HepG2 (cell line): ENCODE results near the gene MED13L. TPM values are rescaled to one million over a fixed set of nuclear protein-coding genes. Genes with fewer than 3 reads are reported as not detected.

Experiments
- ATAC-seq: fragments of 200-7000 bp; cut with Tn5 transposase; 3 replicates; pipeline ENCODE4 v1.9.1; 2020; ENCODE audit warnings: mild to moderate bottlenecking, moderate library complexity
- BruUV-seq: library from RNA; stranded (reverse); fragments of 400-500 nt; replicated peaks from 2 replicates; lab custom pipeline; 2021; lab: Mats Ljungman, UMichigan
- CTCF ChIA-PET: fragments of 300-600 bp; formaldehyde crosslinking; extraction: SDS; loops from one replicate; lab custom pipeline; 2021; ENCODE audit warnings: low total read pairs, inconsistent platforms, low intra/inter-chr PET ratio; lab: Yijun Ruan, JAX
- POLR2A ChIA-PET: fragments of 350-600 bp; sonication (Branson Sonifier 250); formaldehyde crosslinking; loops from one replicate; lab custom pipeline; 2020; ENCODE audit warnings: antibody characterized with exemption, inconsistent platforms; lab: Yijun Ruan, JAX
- DNase-seq: peaks from one replicate; pipeline ENCODE4 v3.0.0-alpha.2; 2015; ENCODE audit warnings: low spot score
- FAIRE-seq: peaks from 3 replicates; lab custom pipeline; 2011; peaks lifted over from hg19 to GRCh38; lab: Jason Lieb, UNC
- H2AFZ ChIP-seq: one replicate; pipeline ENCODE4 v1.6.1; 2011; ENCODE audit warnings: low read length, inconsistent platforms
- H3K27ac ChIP-seq: fragments of 300-600 bp; 3 replicates; pipeline ENCODE4 v1.8.0; 2011; ENCODE audit warnings: mixed run types, mild to moderate bottlenecking, mixed read lengths, low read length, inconsistent platforms; ENCODE audit not compliant: insufficient read depth; ENCODE audit errors: extremely low read length
- H3K27me3 ChIP-seq, 2 experiments: fragments of 200-600 bp in 1 of 2; 2 replicates in 1 of 2; 3 replicates in 1 of 2; pipeline versions ENCODE4 v1.6.0 to v1.8.0; 2011; ENCODE audit warnings: low read length in 2 of 2, mild to moderate bottlenecking in 2 of 2, moderate library complexity in 2 of 2, inconsistent platforms in 1 of 2; ENCODE audit not compliant: insufficient read depth in 2 of 2, control insufficient read depth in 1 of 2
- H3K36me3 ChIP-seq, 2 experiments: fragments of 200-600 bp in 1 of 2; replicated peaks in 1 of 2; 2 replicates in 1 of 2; 3 replicates in 1 of 2; pipeline versions ENCODE4 v1.5.1 to v1.8.0; 2011; ENCODE audit warnings: low read length in 2 of 2, inconsistent platforms in 1 of 2; ENCODE audit not compliant: insufficient read depth in 2 of 2, control insufficient read depth in 1 of 2
- H3K4me1 ChIP-seq: 2 replicates; pipeline ENCODE4 v1.5.1; 2012; ENCODE audit warnings: low read length, inconsistent platforms; ENCODE audit not compliant: insufficient read depth
- H3K4me2 ChIP-seq: 2 replicates; pipeline ENCODE4 v1.6.0; 2011; ENCODE audit warnings: low read depth, low read length, inconsistent platforms
- H3K4me3 ChIP-seq, 3 experiments: fragments of 200-600 bp in 1 of 3; sonication (generic), shearing (Covaris generic) in 1 of 3; replicated peaks in 1 of 3; 2 replicates each; pipeline ENCODE4 v1.5.1; 2011 to 2016; ENCODE audit warnings: low read length in 3 of 3, inconsistent platforms in 2 of 3, low read depth in 2 of 3, mild to moderate bottlenecking in 2 of 3, control low read depth in 1 of 3, mixed read lengths in 1 of 3; ENCODE audit not compliant: insufficient read depth in 1 of 3
- H3K79me2 ChIP-seq: one replicate; pipeline ENCODE4 v1.6.1; 2011; ENCODE audit warnings: low read length, inconsistent platforms; ENCODE audit not compliant: insufficient read depth
- H3K9ac ChIP-seq: 2 replicates; pipeline ENCODE4 v1.6.0; 2011; ENCODE audit warnings: mild to moderate bottlenecking, low read depth, low read length, inconsistent platforms; ENCODE audit not compliant: insufficient read depth
- H3K9me3 ChIP-seq: 2 replicates; pipeline ENCODE4 v1.5.1; 2012; ENCODE audit warnings: mild to moderate bottlenecking, low read length
- H4K20me1 ChIP-seq: 2 replicates; pipeline ENCODE4 v1.6.0; 2011; ENCODE audit warnings: inconsistent platforms, mild to moderate bottlenecking, low read length, moderate library complexity; ENCODE audit not compliant: insufficient read depth
- AHR ChIP-seq: IDR thresholded peaks from 2 replicates; pipeline ENCODE4 v1.6.1; 2018; ENCODE audit warnings: missing genetic modification reagents, missing compliant biosample characterization
- HDAC6 ChIP-seq: fragments of 200-600 bp; sonication (generic); IDR thresholded peaks from 2 replicates; pipeline ENCODE4 v1.7.0; 2017; ENCODE audit warnings: mild to moderate bottlenecking, antibody characterized with exemption, low read length, low read depth
- HNRNPK ChIP-seq: fragments of 200-400 bp; formaldehyde crosslinking; IDR thresholded peaks from 2 replicates; pipeline ENCODE4 v1.6.1; 2018; ENCODE audit warnings: low read length, low read depth, moderate library complexity, mild to moderate bottlenecking; ENCODE audit not compliant: poor library complexity, severe bottlenecking
- HNRNPL ChIP-seq: fragments of 200-400 bp; formaldehyde crosslinking; IDR thresholded peaks from 2 replicates; pipeline ENCODE4 v1.6.1; 2017; ENCODE audit warnings: mild to moderate bottlenecking, low read depth, low read length
- KLF9 ChIP-seq: IDR thresholded peaks from 2 replicates; pipeline ENCODE4 v1.6.1; 2016; ENCODE audit warnings: low read depth
- MYPOP ChIP-seq: sonication (generic); formaldehyde crosslinking; IDR thresholded peaks from 2 replicates; pipeline ENCODE4 v1.8.1; 2023; ENCODE audit warnings: mild to moderate bottlenecking, moderate library complexity, missing genetic modification reagents
- SP2 ChIP-seq: sonication (generic); formaldehyde crosslinking; IDR thresholded peaks from 2 replicates; pipeline ENCODE4 v1.5.1; 2020; ENCODE audit warnings: mild to moderate bottlenecking, missing genetic modification reagents
- WGBS: methylation state at CpG from one replicate; pipeline ENCODE4 v1.1.6; 2017; ENCODE audit warnings: low lambda C conversion rate; 5-methylcytosine and 5-hydroxymethylcytosine counted together
- in situ Hi-C: cut with HindIII; loops from 2 replicates; pipeline ENCODE4 v1.10.0; 2017; ENCODE audit warnings: low pct_unique_long_range_greater_than_20kb; ENCODE audit not compliant: extremely low pct_ligation_motif_present
- intact Hi-C: fragments of 100-400 bp; cut with micrococcal nuclease; formaldehyde crosslinking; loops from one replicate; pipeline ENCODE4 v1.10.0; 2022; ENCODE audit not compliant: unreplicated experiment
- polyA plus RNA-seq, 8 experiments: library from polyadenylated mRNA; depleted of rRNA in 3 of 8; stranded (reverse) in 7 of 8; unstranded in 1 of 8; fragments of >200 nt; fragmentation: Illumina TruSeq in 4 of 8; extraction: Trizol in 4 of 8; gene quantifications; 2 replicates each; pipeline versions ENCODE4 v1.2.1 to v1.2.3, GENCODE V29; 2011 to 2016; ENCODE audit warnings: low read depth in 4 of 8, missing spikeins in 1 of 8, mixed read lengths in 1 of 8; ENCODE audit not compliant: insufficient read depth in 1 of 8
- total RNA-seq, 5 experiments: library from RNA; depleted of rRNA; stranded (reverse); fragments of >200 nt; fragmentation: Illumina TruSeq; extraction: Trizol; gene quantifications; 2 replicates each; pipeline ENCODE4 v1.2.3, GENCODE V29; 2016; ENCODE audit warnings: low read depth in 1 of 5
- TF ChIP-seq, protein P1 (sequence below): sonication (generic); formaldehyde crosslinking; IDR thresholded peaks from 2 replicates; pipeline ENCODE4 v1.4.0; 2020; ENCODE audit warnings: missing genetic modification reagents
- TF ChIP-seq, protein P2 (sequence below): sonication (generic); formaldehyde crosslinking; IDR thresholded peaks from 2 replicates; pipeline ENCODE4 v1.4.0; 2020; ENCODE audit warnings: missing genetic modification reagents
- TF ChIP-seq, protein P3 (sequence below): sonication (generic); formaldehyde crosslinking; IDR thresholded peaks from 2 replicates; pipeline ENCODE4 v1.4.0; 2020; ENCODE audit warnings: missing genetic modification reagents

MED13L gene
- total and polyA plus RNA-seq, 2 of the 13 experiments (the other 11 are each of a cell fraction or from before 2014, with no cell fraction given) = 24.8 to 38.9 TPM

DNA sequence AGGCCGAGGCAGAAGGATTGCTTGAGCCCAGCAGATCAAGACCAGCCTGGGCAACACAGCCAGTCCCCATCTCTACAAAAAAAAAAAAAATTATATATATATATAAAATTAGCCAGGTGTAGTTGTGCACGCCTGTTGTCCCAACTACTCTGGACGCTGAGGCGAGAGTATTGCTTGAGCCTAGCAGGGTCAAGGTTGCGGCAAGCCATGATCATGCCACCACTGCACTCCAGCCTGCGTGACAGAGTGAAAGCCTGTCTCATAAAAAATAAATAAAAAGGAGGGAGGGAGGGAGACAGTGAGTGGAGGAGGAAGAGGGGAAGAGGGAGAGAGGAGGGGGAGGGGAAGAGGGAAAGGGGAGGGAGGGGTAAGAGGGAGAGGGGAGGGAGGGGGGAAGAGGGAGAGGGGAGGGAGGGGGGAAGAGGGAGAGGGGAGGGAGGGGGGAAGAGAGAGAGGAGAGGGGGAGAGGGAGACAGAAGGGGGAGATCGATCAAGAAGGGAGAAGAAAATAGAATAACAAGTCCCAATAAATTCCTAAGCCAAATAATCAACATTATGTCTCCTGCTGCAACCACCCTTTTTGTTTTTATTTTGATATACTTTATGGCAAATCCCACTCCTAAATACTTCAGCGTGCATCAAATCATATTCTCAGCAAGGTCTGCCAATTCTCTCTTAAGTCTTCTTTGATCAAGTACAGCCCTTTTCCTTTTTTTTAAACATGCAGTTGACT, 163.9 kb downstream of the MED13L start:
- in situ Hi-C loops (no loop called here), intact Hi-C loops (no loop called here)
- Histone ChIP-seq H3K27me3 (no peaks in the 10 kb centered on the region), H2AFZ (no peak overlapping the region), H3K9ac (no peak overlapping the region), H4K20me1 (no peaks in the 10 kb centered on the region; the same call in 1 of the 2 replicates), H3K9me3 (no peaks in the 10 kb centered on the region), H3K4me3 (no peak overlapping the region), H3K4me2 (no peak overlapping the region), H3K36me3 (no peaks in the 10 kb centered on the region), H3K79me2 (peaks cover 15% of the 10 kb centered on the region), H3K4me1 (no peaks in the 10 kb centered on the region), H3K27ac (no peak overlapping the region)
- TF ChIP-seq, protein P1, sequence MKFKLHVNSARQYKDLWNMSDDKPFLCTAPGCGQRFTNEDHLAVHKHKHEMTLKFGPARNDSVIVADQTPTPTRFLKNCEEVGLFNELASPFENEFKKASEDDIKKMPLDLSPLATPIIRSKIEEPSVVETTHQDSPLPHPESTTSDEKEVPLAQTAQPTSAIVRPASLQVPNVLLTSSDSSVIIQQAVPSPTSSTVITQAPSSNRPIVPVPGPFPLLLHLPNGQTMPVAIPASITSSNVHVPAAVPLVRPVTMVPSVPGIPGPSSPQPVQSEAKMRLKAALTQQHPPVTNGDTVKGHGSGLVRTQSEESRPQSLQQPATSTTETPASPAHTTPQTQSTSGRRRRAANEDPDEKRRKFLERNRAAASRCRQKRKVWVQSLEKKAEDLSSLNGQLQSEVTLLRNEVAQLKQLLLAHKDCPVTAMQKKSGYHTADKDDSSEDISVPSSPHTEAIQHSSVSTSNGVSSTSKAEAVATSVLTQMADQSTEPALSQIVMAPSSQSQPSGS = no peak
- TF ChIP-seq HNRNPK = peak; percentile 97
- TF ChIP-seq HDAC6 = no peak
- POLR2A ChIA-PET = no interaction called here
- CTCF ChIA-PET = no interaction called here
- WGBS = 97% methylated on average over 8 of the region's 8 CpGs
- ATAC-seq (no peak), DNase-seq (no peak), FAIRE-seq (no peak)
- BruUV-seq = no TSS peak

DNA sequence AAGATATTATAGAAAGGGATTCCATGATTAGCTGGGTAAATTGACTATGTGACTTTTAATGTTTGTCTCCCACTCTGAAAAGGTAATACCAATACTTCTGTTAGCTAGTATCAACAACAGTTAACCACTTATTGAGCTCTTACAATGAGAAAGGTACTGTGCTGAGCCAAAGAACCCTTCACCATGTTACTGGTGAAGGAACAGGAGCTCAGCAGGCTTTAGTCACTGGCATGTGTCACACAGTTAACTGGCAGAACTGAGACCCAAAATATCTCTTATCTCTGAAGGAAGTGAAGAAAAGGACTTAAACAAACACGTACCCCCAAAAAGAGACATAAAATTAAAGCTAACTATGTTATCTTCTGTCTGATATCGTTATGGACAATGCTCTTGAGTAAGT, 170.6 kb downstream of the MED13L start:
- in situ Hi-C loops = no loop called here
- Histone ChIP-seq H3K4me1 (no peaks in the 10 kb centered on the region), H3K36me3 (peaks cover 0 to 4% of the 10 kb centered on the region in 2 experiments; a peak in 1 of 5 replicates), H3K27me3 (no peaks in the 10 kb centered on the region), H3K4me3 (no peak overlapping the region), H3K9me3 (no peaks in the 10 kb centered on the region), H3K9ac (no peak overlapping the region), H2AFZ (no peak overlapping the region), H4K20me1 (no peaks in the 10 kb centered on the region; the same call in 1 of the 2 replicates), H3K27ac (no peak overlapping the region), H3K4me2 (no peak overlapping the region), H3K79me2 (no peaks in the 10 kb centered on the region)
- CTCF ChIA-PET = no interaction called here
- intact Hi-C loops = no loop called here
- DNase-seq = no peak
- POLR2A ChIA-PET = no interaction called here
- no peak for ATAC-seq
- 96% methylated on average over 2 of the region's 2 CpGs for WGBS
- no TSS peak for BruUV-seq
- FAIRE-seq = no peak
- TF ChIP-seq KLF9 (CRISPR knock-in tag) (no peak), AHR (CRISPR knock-in tag) (no peak), SP2 (no peak), MYPOP (CRISPR knock-in tag) (no peak), HNRNPL (no peak)
- TF ChIP-seq, protein P2, sequence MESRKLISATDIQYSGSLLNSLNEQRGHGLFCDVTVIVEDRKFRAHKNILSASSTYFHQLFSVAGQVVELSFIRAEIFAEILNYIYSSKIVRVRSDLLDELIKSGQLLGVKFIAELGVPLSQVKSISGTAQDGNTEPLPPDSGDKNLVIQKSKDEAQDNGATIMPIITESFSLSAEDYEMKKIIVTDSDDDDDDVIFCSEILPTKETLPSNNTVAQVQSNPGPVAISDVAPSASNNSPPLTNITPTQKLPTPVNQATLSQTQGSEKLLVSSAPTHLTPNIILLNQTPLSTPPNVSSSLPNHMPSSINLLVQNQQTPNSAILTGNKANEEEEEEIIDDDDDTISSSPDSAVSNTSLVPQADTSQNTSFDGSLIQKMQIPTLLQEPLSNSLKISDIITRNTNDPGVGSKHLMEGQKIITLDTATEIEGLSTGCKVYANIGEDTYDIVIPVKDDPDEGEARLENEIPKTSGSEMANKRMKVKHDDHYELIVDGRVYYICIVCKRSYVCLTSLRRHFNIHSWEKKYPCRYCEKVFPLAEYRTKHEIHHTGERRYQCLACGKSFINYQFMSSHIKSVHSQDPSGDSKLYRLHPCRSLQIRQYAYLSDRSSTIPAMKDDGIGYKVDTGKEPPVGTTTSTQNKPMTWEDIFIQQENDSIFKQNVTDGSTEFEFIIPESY (CRISPR knock-in tag) = no peak
- TF ChIP-seq, protein P3, sequence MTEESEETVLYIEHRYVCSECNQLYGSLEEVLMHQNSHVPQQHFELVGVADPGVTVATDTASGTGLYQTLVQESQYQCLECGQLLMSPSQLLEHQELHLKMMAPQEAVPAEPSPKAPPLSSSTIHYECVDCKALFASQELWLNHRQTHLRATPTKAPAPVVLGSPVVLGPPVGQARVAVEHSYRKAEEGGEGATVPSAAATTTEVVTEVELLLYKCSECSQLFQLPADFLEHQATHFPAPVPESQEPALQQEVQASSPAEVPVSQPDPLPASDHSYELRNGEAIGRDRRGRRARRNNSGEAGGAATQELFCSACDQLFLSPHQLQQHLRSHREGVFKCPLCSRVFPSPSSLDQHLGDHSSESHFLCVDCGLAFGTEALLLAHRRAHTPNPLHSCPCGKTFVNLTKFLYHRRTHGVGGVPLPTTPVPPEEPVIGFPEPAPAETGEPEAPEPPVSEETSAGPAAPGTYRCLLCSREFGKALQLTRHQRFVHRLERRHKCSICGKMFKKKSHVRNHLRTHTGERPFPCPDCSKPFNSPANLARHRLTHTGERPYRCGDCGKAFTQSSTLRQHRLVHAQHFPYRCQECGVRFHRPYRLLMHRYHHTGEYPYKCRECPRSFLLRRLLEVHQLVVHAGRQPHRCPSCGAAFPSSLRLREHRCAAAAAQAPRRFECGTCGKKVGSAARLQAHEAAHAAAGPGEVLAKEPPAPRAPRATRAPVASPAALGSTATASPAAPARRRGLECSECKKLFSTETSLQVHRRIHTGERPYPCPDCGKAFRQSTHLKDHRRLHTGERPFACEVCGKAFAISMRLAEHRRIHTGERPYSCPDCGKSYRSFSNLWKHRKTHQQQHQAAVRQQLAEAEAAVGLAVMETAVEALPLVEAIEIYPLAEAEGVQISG (CRISPR knock-in tag) = no peak
